Ammon's horn (tissue), 1 donor: ENCODE measurements around the gene FBXO3.
"Not testable (repeated sequence)": the region's sequence is repeated elsewhere in the genome, so short reads cannot be mapped to it uniquely, and the experiment has no call there.

ENCODE experiments used
- DNase-seq: peaks from one replicate; pipeline ENCODE4 v3.0.0-alpha.2; 2016; ENCODE audit warnings: low spot score

The FBXO3 gene

DNA sequence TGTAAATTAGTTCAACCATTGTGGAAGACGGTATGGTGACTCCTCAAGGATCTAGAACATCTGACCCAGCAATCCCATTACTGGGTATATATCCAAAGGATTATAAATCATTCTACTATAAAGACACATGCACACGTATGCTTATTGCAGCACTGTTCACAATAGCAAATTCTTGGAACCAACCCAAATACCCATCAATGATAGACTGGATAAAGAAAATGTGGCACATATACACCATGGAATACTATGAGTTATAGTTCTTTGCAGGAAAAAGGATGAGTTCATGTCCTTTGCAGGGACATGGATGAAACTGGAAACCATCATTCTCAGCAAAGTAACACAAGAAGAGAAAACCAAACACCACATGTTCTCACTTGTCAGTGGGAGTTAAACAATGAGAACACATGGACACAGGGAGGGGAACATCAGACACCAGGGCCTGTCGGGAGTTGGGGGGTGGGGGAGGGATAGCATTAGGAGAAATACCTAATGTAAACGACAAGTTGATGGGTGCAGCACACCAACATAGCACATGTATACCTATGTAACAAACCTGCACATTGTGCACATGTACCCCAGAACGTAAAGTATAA, 45.2 kb downstream of the FBXO3 start:
- DNase-seq = not testable (repeated sequence)

DNA sequence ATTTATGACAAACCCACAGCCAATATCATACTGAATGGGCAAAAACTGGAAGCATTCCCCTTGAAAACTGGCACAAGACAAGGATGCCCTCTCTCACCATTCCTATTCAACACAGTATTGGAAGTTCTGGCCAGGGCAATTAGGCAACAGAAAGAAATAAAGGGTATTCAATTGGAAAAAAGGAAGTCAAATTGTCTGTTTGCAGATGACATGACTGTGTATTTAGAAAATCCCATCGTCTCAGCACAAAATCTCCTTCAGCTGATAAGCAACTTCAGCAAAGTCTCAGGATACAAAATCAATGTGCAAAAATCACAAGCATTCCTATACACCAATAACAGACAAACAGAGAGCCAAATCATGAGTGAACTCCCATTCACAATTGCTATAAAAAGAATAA, 46.8 kb downstream of the FBXO3 start:
- not testable (repeated sequence) for DNase-seq

DNA sequence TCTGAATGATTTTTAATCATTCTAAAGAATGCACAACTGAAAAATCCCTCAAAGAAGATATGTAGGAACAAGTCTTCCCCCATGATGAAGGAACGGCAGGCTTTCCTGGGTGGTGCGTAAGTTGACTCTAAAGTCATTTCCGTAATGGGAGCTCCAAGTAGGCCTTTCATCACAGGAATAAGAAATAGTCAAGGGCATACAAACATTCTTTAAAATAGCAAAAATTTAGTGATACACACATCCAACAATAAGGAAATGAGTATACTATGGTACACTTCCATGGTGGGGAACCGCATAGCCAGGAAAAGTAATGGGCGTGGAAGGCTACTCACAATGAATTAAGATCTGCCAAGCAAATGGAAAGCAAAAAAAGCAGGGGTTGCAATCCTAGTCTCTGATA, 48.8 kb downstream of the FBXO3 start:
- no peak for DNase-seq

DNA sequence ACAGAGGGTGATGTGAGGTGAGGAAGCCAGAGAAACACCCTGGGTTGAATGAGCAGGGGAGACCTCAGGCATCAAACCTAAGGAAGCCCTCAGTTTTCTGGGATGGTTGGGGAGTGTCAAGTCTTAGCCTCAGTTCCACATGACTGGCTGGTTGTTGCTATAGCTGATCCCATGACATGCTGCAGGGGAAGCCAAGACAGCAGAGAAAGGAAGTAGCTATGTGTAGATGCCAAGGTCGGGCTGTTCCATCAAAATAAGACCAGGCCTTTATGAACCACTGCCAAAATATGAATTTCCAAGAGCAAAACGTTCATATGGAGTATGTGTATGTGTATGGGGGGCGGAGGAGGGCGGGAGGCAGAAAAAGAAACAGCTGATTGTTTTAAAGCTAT, 49.7 kb downstream of the FBXO3 start:
- DNase-seq = peak; percentile 80

DNA sequence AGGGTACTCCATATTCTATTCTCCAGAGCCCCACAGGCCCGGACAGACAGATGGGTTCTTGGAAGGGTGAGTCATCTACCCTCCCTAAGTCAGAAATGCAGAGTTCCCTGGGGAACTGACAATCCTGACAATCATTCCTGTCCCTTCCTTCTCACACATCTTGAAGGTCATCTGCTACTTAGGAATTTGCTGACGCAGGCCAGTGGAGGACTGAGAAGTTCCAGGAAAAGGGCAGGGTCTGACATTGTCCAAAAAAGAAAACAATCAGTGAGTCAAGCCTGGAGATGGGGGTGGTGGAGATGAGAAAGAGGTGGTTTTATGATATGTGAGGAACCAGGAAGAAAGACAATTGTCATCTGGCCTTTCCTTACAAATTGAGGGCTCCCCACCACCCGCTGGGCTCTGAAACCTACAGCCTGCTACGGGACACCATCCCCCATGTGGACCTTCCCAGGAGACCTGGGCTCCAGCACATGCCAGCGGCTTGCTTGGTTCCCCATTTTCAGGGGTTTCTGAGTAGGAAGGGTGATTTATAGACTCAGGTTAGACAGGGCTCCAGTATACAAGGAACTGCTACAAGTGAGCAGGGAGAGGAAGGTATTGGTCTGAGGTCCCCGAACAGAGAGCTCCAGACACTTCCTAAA, 51.0 kb downstream of the FBXO3 start:
- DNase-seq = no peak

DNA sequence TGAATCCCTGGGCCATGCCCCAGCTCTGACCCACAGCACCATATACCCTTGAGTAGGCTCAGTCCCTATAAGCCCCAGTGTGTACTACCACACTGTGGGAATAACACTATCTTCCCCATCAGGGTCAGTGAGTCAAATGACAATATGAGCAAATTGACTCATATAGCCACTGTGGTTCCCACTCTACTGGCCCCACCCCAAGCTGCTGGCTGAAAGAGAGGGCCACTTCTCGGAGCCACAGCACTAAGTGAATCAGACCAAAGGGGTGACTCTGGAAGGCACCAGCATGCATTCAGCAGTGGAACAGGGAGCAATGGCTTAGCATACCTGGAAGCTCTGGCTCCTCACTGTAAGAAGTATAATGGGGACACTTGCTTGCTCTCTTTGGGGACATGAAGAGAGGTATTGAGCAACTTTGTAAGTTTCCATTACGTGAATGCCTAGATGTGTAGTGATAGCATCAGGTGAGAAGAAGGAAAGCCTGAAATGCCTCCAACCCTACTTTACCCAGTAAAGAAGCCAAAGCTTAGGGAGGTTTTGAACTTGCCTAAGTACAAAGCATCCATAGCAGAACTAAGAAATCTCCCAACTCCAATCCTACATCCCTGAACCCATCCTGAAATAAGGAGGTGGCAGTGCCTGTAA, 51.6 kb downstream of the FBXO3 start:
- DNase-seq = no peak

DNA sequence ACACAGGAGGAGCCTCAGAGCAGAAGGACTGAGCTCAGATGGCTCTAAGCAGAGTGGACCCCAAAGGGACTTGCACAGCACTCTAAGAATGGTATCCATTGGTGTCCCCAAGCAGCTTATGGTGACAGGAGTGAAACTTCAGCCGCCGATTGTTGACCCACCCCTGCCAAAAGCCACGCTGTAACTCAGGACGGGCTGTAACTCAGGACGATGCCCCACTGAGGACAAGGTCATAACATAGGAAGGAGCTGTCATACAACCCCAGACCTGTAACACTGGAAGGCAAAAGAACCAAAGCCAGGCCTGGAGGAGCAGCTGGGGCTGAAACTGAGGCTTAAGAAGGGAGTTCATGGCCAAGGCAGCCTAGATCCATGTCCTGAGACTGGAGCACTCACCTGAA, 52.3 kb downstream of the FBXO3 start:
- no peak for DNase-seq

DNA sequence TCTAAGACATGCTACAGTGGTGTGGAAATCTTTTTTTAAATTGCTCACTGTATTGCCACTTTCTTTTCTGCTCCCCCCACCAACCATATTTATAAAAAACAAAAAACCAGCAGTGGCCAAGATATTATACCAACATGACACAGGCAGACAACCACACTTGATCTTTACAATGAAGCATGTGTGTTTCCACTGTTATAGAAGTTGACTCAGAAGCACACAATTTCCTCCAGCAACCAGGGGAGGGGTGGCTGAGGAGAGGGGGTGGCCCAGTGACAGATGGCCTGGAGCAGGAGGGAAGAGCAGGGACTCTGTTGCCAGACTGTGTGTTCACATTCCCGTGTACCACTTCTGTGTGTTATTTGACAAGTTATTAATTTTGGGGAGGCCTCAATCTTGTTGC, 52.9 kb downstream of the FBXO3 start:
- peak; percentile 64 for DNase-seq

DNA sequence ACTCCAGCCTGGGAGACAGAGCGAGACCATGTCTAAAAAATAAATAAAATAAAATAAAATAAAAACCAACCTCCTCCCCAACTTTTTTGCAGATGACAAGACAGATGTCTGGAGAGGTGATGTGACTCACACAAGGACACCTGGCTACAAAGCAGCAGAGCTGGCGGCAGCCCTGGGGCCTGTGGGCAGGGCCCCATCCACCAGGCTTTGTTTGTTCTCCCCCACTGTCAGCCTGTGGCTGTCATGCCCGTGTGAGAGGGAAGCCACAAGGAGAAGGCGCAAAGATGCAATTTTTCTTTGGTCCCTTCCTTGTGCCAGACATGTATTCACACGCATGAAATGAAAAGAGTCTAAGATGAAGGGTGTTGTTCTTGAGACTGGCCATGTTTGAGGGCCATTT, 54.7 kb downstream of the FBXO3 start:
- DNase-seq = no peak

DNA sequence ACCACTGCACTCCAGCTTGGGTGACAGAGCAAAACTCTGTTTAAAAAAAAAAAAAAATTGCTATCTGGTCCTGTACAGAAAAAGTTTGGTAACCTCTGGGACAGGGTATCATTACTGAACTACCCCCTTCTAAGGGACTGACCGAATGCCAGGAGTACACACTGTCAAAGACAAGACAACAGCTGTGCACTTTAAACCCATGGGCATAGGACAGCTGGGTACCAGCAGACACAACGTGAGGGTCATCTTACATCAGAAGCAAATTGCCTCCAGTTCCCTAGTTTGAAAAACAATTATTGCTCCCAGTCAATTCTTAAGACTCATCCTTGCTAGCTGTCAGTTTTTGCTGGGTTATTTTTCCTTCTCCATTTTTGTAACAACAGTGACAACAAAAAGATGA, 55.9 kb downstream of the FBXO3 start:
- DNase-seq = no peak

DNA sequence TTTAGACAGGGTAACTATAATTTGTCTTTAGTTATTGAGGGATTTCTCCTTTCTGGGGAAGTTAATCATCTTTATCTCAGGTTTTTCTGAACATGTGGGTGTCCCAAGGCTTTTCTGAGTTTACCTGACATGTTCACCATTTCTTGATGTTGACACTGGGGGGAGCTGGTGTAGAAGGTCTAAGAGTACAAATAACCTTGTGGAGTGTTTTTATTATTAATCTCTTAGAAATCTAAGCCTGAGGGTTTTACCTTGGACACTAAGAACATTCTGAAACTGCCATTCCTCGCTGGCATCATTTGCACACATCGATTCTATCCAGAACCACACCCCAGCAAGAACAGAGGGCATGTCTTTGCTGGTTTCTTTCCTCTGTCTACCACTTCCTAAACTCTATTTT, 58.1 kb downstream of the FBXO3 start:
- no peak for DNase-seq

DNA sequence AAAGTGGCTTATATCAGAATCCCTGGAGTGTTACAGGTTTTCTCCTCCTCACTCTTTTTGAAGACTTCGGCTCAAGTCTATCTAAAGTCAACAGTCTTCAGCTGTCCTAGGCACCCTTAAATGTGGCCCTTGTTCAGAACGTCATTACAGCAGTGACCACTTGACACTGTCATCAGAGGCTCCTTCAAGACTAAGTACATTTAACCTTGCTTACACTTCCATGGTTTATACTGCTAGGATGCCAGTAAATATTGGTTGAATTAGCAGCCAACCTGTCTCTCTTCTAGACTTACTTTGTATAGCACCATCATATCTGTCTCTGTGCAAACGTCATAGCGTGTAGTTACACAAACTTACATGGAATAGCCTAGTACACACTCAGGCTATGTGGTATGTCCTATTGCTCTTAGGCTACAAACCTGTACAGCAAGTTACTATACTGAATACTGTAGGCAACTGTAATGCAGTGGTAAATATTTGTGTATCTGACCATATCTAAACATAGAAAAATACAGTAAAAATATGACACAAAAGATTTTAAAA, 60.4 kb downstream of the FBXO3 start:
- no peak for DNase-seq

DNA sequence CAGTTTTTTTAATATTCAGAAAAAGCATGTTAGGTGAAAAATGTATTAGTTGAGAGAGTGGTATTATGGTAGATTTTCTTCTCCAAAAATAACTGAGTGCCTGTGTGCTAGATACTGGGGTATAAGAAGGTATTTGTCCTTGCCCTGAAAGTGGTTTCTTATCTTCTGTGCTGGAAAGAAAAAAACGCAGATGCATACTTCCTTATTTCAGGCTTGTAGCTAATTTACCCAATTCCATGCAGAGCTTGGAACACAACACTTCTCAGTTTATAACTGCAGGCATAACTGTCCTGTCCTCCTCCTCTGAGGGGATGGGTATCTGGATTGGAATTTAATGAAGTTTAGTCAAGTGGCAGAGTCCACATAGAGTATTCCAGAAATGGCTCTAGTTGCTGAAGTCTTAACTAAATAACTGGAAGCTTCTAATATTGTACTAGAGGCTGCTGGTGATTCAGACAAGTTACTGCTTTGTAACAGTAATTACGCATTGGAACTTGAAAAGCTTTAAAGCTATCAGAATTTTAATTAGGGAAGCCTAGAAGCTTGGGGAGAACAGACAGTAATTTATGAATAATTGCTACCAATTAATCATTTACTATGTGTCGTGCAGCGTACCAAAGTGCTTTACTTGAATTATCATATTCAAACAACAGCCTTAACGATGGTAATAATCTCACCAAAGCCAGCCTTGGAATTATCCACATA, 61.0 kb downstream of the FBXO3 start:
- DNase-seq = no peak

DNA sequence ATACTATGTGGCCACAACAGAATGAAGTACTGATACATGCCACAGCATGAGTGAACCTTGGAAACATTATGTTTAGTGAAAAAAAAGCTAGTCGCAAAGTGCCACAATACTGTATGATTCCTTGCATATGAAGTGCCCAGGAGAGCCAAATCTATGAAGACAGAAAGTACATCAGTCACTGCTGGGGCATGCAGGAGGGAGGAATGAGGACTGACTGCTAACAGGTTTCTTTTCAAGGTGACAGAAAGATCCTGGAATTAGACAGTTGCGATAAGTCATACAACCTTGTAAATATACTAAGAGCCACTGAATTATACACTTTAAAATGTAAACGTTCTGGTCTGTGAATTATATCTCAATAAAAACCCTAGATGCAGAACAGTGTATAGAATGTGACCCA, 61.9 kb downstream of the FBXO3 start:
- no peak for DNase-seq

DNA sequence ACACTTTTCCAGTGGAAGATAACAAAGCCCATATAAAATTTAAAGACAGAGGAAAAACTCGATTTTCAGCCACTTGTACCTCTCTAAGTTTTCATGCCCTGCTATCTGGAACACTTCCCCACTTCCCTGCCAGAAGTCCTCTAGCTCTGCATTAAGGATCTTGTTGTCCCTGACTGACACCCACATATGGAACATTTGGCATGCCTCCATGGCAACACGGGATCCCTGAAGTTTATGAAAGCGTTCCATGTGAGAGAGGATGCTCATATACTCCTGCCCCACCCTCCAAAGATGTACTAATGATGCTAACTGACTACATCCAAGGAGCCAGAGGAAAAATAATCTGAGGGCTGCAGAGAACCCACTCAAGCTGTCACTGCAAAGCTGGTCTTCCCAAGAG, 64.9 kb downstream of the FBXO3 start:
- DNase-seq = no peak

DNA sequence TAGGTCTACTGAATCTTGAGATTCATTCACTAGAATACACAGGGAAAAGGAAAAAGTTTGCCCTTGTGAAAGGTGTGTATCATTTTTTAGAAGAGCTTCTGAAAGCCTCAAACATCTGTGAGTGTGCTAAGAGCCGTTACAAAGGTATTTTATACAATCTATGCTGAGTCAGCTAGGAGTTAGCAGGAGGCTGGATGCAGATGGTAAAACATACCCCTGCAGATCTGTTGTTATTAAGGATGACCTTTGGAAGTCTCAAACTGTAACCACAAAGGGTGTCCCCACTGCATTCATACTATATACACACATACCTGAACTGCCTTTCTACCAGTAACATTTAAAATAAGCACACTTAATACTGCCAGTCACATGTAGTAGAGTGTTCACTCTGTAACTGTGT, 65.3 kb downstream of the FBXO3 start:
- DNase-seq = no peak

DNA sequence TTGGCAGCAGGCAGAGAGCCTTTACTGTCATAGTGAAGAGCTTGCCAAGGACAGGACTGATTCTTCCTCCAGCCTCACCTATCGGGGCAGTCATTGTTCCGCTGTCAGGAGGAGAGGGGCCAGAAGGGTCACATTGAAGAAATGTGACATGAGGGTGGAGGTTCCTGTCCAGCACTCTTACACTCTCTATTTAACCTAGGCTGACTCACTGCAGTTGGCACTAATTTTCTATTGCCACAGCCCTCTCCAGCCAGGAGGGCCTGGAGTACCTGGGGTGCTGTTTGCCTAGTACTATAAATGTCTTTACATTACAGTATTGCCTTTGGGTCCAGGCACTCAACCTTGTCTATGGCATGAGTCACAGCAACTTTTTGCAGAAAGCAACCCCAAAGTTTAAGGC, 66.5 kb downstream of the FBXO3 start:
- DNase-seq = not testable (repeated sequence)

DNA sequence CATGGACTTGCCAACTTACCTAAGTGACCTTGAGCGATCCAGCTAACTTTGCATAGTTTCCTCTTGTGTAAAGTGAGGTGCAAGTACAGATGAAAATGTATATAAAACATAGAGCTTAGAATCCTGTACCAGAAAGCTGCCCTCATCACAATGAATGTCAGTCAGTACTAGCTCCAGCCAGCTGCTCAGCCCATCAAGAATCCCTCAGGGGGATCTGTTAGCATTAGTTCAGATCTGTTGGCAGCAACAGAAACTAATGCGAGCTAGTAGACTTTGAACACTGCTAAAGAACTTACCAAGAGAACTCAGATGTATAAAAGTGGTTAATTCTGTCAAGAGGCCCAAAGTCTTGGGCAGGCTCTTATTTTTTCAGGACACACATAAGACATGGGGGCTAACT, 67.4 kb downstream of the FBXO3 start:
- no peak for DNase-seq

DNA sequence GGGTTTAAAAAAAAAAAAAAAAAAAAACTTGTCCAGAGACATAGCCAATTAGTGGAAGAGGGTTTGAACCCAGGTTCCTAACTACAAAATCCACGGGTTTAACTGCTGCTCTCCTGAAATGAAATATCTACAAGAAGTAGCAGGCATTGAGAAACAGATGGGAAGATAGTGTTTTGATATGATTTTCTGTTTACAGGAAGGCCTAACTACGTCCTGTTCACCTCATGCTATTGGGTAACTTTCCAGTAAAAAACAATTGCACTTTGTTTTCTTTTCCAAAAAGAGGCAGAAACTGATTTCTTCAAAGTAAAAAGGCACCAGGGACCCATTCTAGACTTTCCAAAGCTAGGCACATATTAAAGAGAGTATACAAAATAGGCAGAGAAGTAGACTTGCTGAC, 67.8 kb downstream of the FBXO3 start:
- no peak for DNase-seq

DNA sequence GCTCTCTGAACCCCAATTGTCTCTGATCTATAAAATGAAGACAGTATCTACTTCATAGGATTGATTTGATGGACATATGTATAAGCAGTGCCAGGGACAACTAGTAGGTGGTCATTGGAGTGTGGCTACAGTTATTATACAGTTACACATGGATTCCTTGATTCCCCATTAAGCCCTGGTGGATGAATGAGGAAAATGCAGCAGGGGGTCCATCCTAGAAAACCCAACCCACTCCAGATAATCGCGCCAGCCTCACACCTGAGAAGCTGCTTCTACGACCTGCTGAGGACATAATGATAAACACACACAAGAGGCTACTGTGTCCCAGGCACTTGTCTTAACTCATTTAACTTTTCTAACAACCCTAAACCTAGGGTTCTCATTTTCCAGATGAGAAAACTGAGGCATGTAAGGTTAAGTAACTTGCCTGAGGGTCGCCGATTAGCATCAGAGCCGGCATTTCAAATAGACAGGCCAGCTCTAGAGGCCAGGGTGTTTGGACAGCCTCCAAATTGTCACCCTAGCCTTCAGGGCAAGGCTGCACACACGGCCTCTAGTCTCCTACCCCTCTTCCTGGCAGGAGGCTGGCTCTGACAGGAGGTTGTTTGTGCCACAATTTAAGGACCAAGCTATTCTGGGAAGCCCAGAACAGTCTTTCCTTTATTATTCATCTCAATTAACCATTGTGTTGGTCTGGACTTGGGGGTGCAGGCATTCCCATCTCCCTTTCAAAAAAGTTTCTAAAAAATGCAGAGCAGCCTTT, 69.9 kb downstream of the FBXO3 start:
- DNase-seq = no peak

DNA sequence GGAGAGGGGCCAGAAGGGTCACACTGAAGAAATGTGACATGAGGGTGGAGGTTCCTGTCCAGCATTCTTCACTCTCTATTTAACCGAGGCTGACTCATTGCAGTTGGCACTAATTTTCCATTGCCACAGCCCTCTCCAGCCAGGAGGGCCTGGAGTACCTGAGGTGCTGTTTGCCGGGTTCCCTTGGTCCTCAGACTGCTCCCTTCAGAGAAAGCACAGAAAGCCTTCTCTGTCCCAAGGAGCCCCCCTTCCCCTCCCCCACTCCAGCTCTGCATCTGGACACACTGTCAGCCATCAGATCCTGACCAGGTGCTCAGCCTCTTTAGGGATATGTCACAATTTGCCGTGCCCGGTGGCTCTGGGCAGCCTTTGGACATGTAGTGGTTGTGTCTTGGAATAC, 70.5 kb downstream of the FBXO3 start:
- DNase-seq = no peak

DNA sequence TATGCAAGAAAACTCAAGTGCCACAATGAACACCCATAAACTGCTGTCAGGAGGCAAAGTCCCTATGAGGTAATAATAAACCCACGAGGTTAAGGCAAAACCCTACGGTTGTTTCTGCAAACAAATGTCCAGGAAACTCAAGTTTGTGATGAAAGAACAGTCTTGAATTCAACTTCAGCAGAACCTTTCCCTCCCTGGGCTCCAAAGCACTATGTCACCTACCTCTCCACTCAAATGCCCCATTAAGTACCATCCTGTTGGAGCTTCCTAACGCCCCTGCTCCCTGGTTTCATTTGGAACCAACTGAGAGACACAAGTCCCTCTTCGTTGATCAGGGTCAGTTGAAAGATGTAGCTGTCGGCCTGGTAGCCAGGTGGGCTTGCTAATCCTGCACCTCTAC, 71.1 kb downstream of the FBXO3 start:
- DNase-seq = no peak
